IMR-90 (cell line): ENCODE measurements around the gene ADAMTS19. TPM values are rescaled to one million over a fixed set of nuclear protein-coding genes. Genes with fewer than 3 reads are reported as not detected.

ENCODE experiments used
- ATAC-seq: fragments of 200-7000 bp; cut with Tn5 transposase; 2 replicates; pipeline ENCODE4 v1.9.1; 2020; ENCODE audit warnings: low read depth, mild to moderate bottlenecking, moderate library complexity
- BruUV-seq: library from RNA; stranded (reverse); fragments of 400-500 nt; replicated peaks from 2 replicates; lab custom pipeline; 2021; lab: Mats Ljungman, UMichigan
- CTCF ChIA-PET: fragments of 300-600 bp; formaldehyde crosslinking; extraction: SDS; loops from one replicate; lab custom pipeline; 2021; ENCODE audit warnings: antibody characterized with exemption; lab: Yijun Ruan, JAX
- POLR2A ChIA-PET: fragments of 300-600 bp; sonication (Branson Sonifier 250); formaldehyde crosslinking; loops from one replicate; lab custom pipeline; 2022; ENCODE audit warnings: antibody characterized with exemption; ENCODE audit not compliant: unreplicated experiment; lab: Charles Lee
- DNase-seq: peaks from one replicate; pipeline ENCODE4 v3.0.0; 2013
- H2AFZ ChIP-seq: replicated peaks from 2 replicates; pipeline ENCODE3; 2013; ENCODE audit warnings: low read length, mild to moderate bottlenecking; ENCODE audit not compliant: poor library complexity
- H2AK5ac ChIP-seq: 2 replicates; pipeline ENCODE4 v1.6.1; 2013; ENCODE audit warnings: low read depth, low read length, inconsistent platforms
- H2AK9ac ChIP-seq: replicated peaks from 2 replicates; pipeline ENCODE3; 2013; ENCODE audit warnings: mild to moderate bottlenecking, low read depth, low read length, moderate library complexity; ENCODE audit not compliant: poor library complexity
- H2BK120ac ChIP-seq: 2 replicates; pipeline ENCODE4 v1.6.1; 2013; ENCODE audit warnings: low read depth, low read length, inconsistent platforms
- H2BK15ac ChIP-seq: 3 replicates; pipeline ENCODE4 v1.6.1; 2013; ENCODE audit warnings: low read depth, low read length, inconsistent platforms
- H2BK20ac ChIP-seq: 2 replicates; pipeline ENCODE4 v1.6.1; 2013; ENCODE audit warnings: low read depth, mild to moderate bottlenecking, inconsistent platforms, low read length, moderate library complexity
- H2BK5ac ChIP-seq: 2 replicates; pipeline ENCODE4 v1.6.1; 2013; ENCODE audit warnings: mild to moderate bottlenecking, low read depth, low read length, inconsistent platforms; ENCODE audit not compliant: poor library complexity, severe bottlenecking
- H3K14ac ChIP-seq: replicated peaks from 2 replicates; pipeline ENCODE4 v1.6.1; 2013; ENCODE audit warnings: low read depth, low read length, inconsistent platforms
- H3K18ac ChIP-seq: 2 replicates; pipeline ENCODE4 v1.6.1; 2013; ENCODE audit warnings: low read depth, low read length, control low read depth
- H3K23ac ChIP-seq: 2 replicates; pipeline ENCODE4 v1.6.1; 2013; ENCODE audit warnings: low read depth, low read length, inconsistent platforms
- H3K27ac ChIP-seq: 2 replicates; pipeline ENCODE4 v1.5.1; 2013; ENCODE audit warnings: mild to moderate bottlenecking, control low read depth, low read length; ENCODE audit not compliant: insufficient read depth
- H3K27me3 ChIP-seq: 2 replicates; pipeline ENCODE4 v1.6.1; 2013; ENCODE audit warnings: low read length; ENCODE audit not compliant: control insufficient read depth, insufficient read depth
- H3K36me3 ChIP-seq: 2 replicates; pipeline ENCODE4 v1.6.1; 2013; ENCODE audit warnings: low read length, mixed read lengths; ENCODE audit not compliant: control insufficient read depth, insufficient read depth
- H3K4ac ChIP-seq: 2 replicates; pipeline ENCODE4 v1.6.1; 2013; ENCODE audit warnings: low read depth, low read length, inconsistent platforms
- H3K4me1 ChIP-seq: 2 replicates; pipeline ENCODE4 v1.6.1; 2013; ENCODE audit warnings: low read length, mixed read lengths; ENCODE audit not compliant: control insufficient read depth, insufficient read depth
- H3K4me2 ChIP-seq: 2 replicates; pipeline ENCODE4 v1.6.1; 2013; ENCODE audit warnings: low read depth, mild to moderate bottlenecking, control low read depth, low read length, moderate library complexity
- H3K4me3 ChIP-seq: 2 replicates; pipeline ENCODE4 v1.5.1; 2013; ENCODE audit warnings: low read depth, mild to moderate bottlenecking, control low read depth, low read length, moderate library complexity; ENCODE audit not compliant: insufficient read depth
- H3K56ac ChIP-seq: 2 replicates; pipeline ENCODE4 v1.6.1; 2013; ENCODE audit warnings: low read length, inconsistent platforms; ENCODE audit not compliant: insufficient read depth; ENCODE audit errors: extremely low read depth
- H3K79me1 ChIP-seq, 2 experiments: 2 replicates each; pipeline ENCODE4 v1.6.1; 2013; ENCODE audit warnings: low read length in 2 of 2, inconsistent platforms in 1 of 2, low read depth in 1 of 2
- H3K9ac ChIP-seq: 2 replicates; pipeline ENCODE4 v1.6.1; 2013; ENCODE audit warnings: low read depth, low read length, control low read depth
- H3K9me1 ChIP-seq: 2 replicates; pipeline ENCODE4 v1.6.1; 2013; ENCODE audit warnings: low read length, inconsistent platforms; ENCODE audit not compliant: insufficient read depth
- H3K9me3 ChIP-seq: 2 replicates; pipeline ENCODE4 v1.6.1; 2013; ENCODE audit warnings: low read length; ENCODE audit not compliant: control insufficient read depth, insufficient read depth
- H4K20me1 ChIP-seq: 2 replicates; pipeline ENCODE4 v1.6.1; 2013; ENCODE audit warnings: low read length, inconsistent platforms; ENCODE audit not compliant: insufficient read depth
- H4K5ac ChIP-seq: 2 replicates; pipeline ENCODE4 v1.6.1; 2013; ENCODE audit warnings: mild to moderate bottlenecking, low read depth, low read length, control low read depth
- H4K8ac ChIP-seq, 2 experiments: 2 replicates each; pipeline ENCODE4 v1.6.1; 2013; ENCODE audit warnings: low read depth in 2 of 2, low read length in 2 of 2, control low read depth in 1 of 2, inconsistent platforms in 1 of 2
- H4K91ac ChIP-seq: 2 replicates; pipeline ENCODE4 v1.6.1; 2013; ENCODE audit warnings: low read depth, low read length, inconsistent platforms; ENCODE audit not compliant: insufficient read depth
- ELK1 ChIP-seq: fragments of 150-350 bp; IDR thresholded peaks from 2 replicates; pipeline ENCODE4 v1.6.1; 2016; ENCODE audit warnings: low read depth, mild to moderate bottlenecking, low read length, moderate library complexity, borderline replicate concordance
- WGBS, 2 experiments: methylation state at CpG; one replicate each; pipeline versions ENCODE4 v1.1.5 to v1.1.7; 2013; ENCODE audit warnings: missing lambda C conversion rate in 2 of 2; ENCODE audit not compliant: insufficient read length in 1 of 2; ENCODE audit errors: extremely low coverage in 2 of 2; 5-methylcytosine and 5-hydroxymethylcytosine counted together
- dilution Hi-C: fragments of 300-500 bp; cut with HindIII; formaldehyde crosslinking; loops from one replicate; pipeline ENCODE4 v1.14.3; 2018; ENCODE audit warnings: low sequenced_read_pairs; ENCODE audit not compliant: unreplicated experiment
- in situ Hi-C: fragments of 300-500 bp; cut with MboI; formaldehyde crosslinking; loops from 3 replicates; pipeline ENCODE4 v1.14.3; 2019; ENCODE audit warnings: low sequenced_read_pairs, inconsistent platforms, mixed read lengths
- intact Hi-C: fragments of 100-400 bp; cut with micrococcal nuclease; formaldehyde crosslinking; loops from 2 replicates; pipeline ENCODE4 v1.10.0; 2022
- polyA plus RNA-seq, 3 experiments: library from polyadenylated mRNA; depleted of rRNA; stranded (reverse); fragments of >200 nt; gene quantifications; 2 replicates each; pipeline ENCODE4 v1.2.3, GENCODE V29; 2012; ENCODE audit warnings: low replicate concordance in 1 of 3
- total RNA-seq: library from RNA; depleted of rRNA; stranded (reverse); fragments of >200 nt; gene quantifications from 2 replicates; pipeline ENCODE4 v1.2.3, GENCODE V29; 2012

Gene ADAMTS19
- total and polyA plus RNA-seq, 2 of the 4 experiments (the other 2 are of a cell fraction): under 0.01 to 0.17 TPM

- no CpG with 5 or more reads among the region's 1 CpG for WGBS, 2 experiments
- H4K5ac ChIP-seq: no peak overlapping the region
- no peak overlapping the region for H2BK15ac ChIP-seq
- no peaks in the 10 kb centered on the region for H4K20me1 ChIP-seq
- H3K4me2 ChIP-seq: no peak overlapping the region
- H3K56ac ChIP-seq: no peak overlapping the region
- H3K18ac ChIP-seq: no peak overlapping the region
- no peak overlapping the region for H4K8ac ChIP-seq
- no peak overlapping the region for H3K14ac ChIP-seq
- H3K4ac ChIP-seq: no peak overlapping the region
- H2AK9ac ChIP-seq: no peak overlapping the region
- H3K9me1 ChIP-seq: no peaks in the 10 kb centered on the region
- H3K27ac ChIP-seq: no peak overlapping the region
- no peaks in the 10 kb centered on the region for H3K79me1 ChIP-seq
- in situ Hi-C loops (no loop called here), dilution Hi-C loops (no loop called here), intact Hi-C loops (no loop called here)
- DNase-seq: no peak
- no peak overlapping the region for H2BK5ac ChIP-seq
- no peak overlapping the region for H3K4me3 ChIP-seq
- no peak overlapping the region for H2BK20ac ChIP-seq
- H3K23ac ChIP-seq: no peak overlapping the region
- no TSS peak for BruUV-seq
- H3K36me3 ChIP-seq: no peaks in the 10 kb centered on the region
- no peak overlapping the region for H2AK5ac ChIP-seq
- no peaks in the 10 kb centered on the region; the same call in 1 of the 2 replicates for H3K9me3 ChIP-seq
- H3K9ac ChIP-seq: no peak overlapping the region
- ChIA-PET POLR2A (no interaction called here), CTCF (no interaction called here)
- TF ChIP-seq ELK1: no peak
- H2BK120ac ChIP-seq: no peak overlapping the region
- H3K27me3 ChIP-seq: no peaks in the 10 kb centered on the region
- no peak overlapping the region for H4K91ac ChIP-seq
- H3K4me1 ChIP-seq: no peaks in the 10 kb centered on the region
- no peak overlapping the region for H2AFZ ChIP-seq
- no peak for ATAC-seq
These were observed 162.4 kb downstream of the ADAMTS19 start for GRCh38 chr5:129622531-129622930.
